RWPE2 (cell line): ENCODE data around the gene ERMARD.

Source experiments
- ATAC-seq: fragments of 200-7000 bp; cut with Tn5 transposase; 3 replicates; pipeline ENCODE4 v1.9.1; 2021; ENCODE audit warnings: low read depth
- DNase-seq: peaks from one replicate; pipeline ENCODE4 v3.0.0-alpha.2; 2020; ENCODE audit warnings: low spot score
- H3K27ac ChIP-seq: fragments of 450-650 bp; 2 replicates; pipeline ENCODE4 v1.5.1; 2017; ENCODE audit warnings: mild to moderate bottlenecking; ENCODE audit not compliant: poor library complexity, severe bottlenecking
- H3K27me3 ChIP-seq: fragments of 250-450 bp; sonication (Bioruptor Pico); 2 replicates; pipeline ENCODE4 v1.5.1; 2021; ENCODE audit warnings: mild to moderate bottlenecking, moderate library complexity; ENCODE audit not compliant: insufficient read depth, poor library complexity, severe bottlenecking
- H3K36me3 ChIP-seq: fragments of 250-450 bp; sonication (Bioruptor Pico); 2 replicates; pipeline ENCODE4 v1.5.1; 2020; ENCODE audit warnings: low read depth, mild to moderate bottlenecking, moderate library complexity
- H3K4me1 ChIP-seq: fragments of 250-450 bp; sonication (Bioruptor Pico); 2 replicates; pipeline ENCODE4 v1.5.1; 2021; ENCODE audit warnings: mild to moderate bottlenecking, moderate library complexity; ENCODE audit not compliant: insufficient read depth, poor library complexity, severe bottlenecking
- H3K4me3 ChIP-seq: fragments of 250-450 bp; sonication (Bioruptor Pico); 2 replicates; pipeline ENCODE4 v1.5.1; 2021; ENCODE audit warnings: mild to moderate bottlenecking, moderate library complexity; ENCODE audit not compliant: severe bottlenecking
- H3K9me3 ChIP-seq: fragments of 250-450 bp; sonication (Bioruptor Pico); 2 replicates; pipeline ENCODE4 v1.5.1; 2021; ENCODE audit warnings: mild to moderate bottlenecking, moderate library complexity; ENCODE audit not compliant: severe bottlenecking
- TF ChIP-seq, protein P1 (sequence below): fragments of 450-650 bp; IDR thresholded peaks from one replicate; pipeline ENCODE4 v1.5.1; 2017; ENCODE audit warnings: mild to moderate bottlenecking, moderate library complexity; ENCODE audit not compliant: poor library complexity, severe bottlenecking

ERMARD gene

DNA sequence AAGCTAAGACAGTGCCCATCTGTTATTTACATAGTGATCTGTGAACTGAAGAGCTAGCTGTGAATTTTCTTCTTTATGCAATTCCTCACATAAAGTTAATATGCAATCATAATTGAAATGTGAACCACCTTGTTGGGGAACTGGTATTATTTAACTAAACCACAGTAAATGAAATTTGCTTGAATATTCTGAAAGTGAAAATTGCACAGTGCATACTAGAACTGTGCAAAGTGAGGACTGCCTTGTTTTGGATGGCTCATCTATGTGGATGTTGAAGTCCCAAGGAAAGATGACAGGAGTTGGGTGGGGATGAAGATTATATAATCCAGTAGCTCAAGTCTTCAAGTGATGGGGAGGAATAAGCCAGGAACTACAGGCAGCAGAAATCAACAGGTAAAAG is 21.5 kb upstream of the ERMARD start:
- Histone ChIP-seq H3K4me3 (no peak overlapping the region), H3K27ac (no peak overlapping the region), H3K4me1 (no peaks in the 10 kb centered on the region), H3K36me3 (no peaks in the 10 kb centered on the region), H3K9me3 (no peaks in the 10 kb centered on the region), H3K27me3 (peaks cover 5% of the 10 kb centered on the region)
- ATAC-seq (no peak), DNase-seq (no peak)
- TF ChIP-seq, protein P1, sequence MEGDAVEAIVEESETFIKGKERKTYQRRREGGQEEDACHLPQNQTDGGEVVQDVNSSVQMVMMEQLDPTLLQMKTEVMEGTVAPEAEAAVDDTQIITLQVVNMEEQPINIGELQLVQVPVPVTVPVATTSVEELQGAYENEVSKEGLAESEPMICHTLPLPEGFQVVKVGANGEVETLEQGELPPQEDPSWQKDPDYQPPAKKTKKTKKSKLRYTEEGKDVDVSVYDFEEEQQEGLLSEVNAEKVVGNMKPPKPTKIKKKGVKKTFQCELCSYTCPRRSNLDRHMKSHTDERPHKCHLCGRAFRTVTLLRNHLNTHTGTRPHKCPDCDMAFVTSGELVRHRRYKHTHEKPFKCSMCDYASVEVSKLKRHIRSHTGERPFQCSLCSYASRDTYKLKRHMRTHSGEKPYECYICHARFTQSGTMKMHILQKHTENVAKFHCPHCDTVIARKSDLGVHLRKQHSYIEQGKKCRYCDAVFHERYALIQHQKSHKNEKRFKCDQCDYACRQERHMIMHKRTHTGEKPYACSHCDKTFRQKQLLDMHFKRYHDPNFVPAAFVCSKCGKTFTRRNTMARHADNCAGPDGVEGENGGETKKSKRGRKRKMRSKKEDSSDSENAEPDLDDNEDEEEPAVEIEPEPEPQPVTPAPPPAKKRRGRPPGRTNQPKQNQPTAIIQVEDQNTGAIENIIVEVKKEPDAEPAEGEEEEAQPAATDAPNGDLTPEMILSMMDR = no peak

DNA sequence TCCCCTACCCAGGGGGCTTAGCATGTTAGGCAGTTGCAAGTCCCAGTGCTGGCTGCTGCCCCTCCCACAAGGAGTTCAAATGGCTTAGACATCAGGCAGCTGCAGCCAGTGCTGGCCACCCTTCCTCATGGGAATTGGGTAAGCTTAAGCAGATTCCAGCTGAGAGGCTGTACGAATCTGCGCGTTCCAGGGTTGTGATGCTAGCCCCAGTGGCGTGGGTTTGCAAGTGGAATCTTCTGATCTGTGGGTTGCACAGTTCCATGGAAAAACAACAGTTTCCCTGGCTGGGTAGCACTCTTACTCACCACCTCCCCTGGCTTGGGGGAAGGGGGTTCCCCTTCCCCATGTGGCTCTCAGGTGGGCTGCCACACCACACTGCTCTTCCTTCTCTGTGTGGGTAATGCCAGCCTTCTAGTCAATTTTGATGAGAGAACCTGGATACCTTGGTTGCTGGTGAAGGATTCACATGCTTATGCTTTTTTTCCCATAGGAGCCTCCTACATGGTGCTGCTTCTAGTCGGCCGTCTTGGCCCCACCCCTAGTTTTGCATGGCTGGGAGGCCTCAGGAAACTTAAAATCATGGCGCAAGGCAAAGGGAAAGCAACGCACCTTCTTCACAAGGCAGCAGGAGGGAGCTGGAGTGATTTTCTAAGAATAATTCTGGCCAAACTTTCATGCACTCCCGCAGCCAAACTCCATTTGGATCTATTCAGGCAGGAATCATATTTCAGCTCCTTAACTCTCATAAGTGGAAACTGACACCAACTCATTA is 13.0 kb upstream of the ERMARD start:
- TF ChIP-seq, protein P1 = no peak
- Histone ChIP-seq H3K9me3 (no peaks in the 10 kb centered on the region), H3K4me3 (no peak overlapping the region), H3K36me3 (no peaks in the 10 kb centered on the region), H3K27ac (no peak overlapping the region), H3K27me3 (peaks cover 5% of the 10 kb centered on the region), H3K4me1 (no peaks in the 10 kb centered on the region)
- ATAC-seq = no peak
- DNase-seq = no peak

DNA sequence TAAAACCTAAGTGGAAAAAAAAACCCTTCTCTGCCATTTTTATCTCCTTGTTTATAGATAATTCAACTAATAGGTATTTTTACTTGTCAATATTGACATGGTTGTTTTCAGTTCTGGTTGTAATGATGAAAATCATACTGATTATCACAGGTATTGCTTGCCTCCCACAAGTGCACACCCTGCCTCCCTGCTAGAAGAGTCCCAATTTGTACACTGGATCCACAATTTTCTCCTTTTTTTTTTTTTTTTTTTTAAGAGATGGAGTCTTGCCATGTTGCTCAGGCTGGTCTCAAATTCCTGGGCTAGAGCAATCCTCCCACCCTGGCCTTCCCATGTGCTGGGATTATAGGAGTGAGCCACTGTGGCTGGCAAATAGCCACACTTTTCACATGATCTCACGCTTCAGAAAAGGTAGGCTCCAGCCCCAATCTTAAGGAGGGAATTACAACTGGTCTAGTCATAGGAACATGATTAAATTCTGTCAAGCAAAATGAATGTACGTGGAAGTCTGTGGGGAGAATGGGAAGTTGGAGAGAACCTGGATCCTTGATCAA is 12.4 kb upstream of the ERMARD start:
- TF ChIP-seq, protein P1 = no peak
- Histone ChIP-seq H3K4me1 (no peaks in the 10 kb centered on the region), H3K9me3 (no peaks in the 10 kb centered on the region), H3K27ac (no peak overlapping the region), H3K27me3 (peaks cover 4% of the 10 kb centered on the region), H3K4me3 (no peak overlapping the region), H3K36me3 (no peaks in the 10 kb centered on the region)
- DNase-seq (no peak), ATAC-seq (no peak)

DNA sequence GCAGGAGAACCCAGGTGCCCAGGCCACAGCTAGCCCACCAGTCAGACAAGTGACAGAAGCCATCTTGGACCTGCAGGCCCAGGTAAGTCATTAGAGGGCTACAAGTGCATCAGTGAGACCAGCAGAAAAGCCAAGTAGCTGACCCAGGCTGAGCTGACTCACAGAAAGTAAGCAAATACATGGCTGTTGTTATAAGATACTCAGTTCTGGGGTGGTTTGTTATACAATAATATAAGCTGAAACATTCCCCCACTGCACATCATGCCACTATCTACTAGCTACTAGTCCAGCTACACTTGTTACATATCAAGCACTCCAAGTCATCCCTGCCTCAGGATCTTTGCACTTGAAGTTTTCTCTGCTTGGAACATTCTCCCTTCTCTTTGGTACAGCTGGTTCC is 10.1 kb upstream of the ERMARD start:
- Histone ChIP-seq H3K27me3 (no peaks in the 10 kb centered on the region), H3K27ac (no peak overlapping the region), H3K9me3 (no peaks in the 10 kb centered on the region), H3K4me1 (no peaks in the 10 kb centered on the region), H3K36me3 (no peaks in the 10 kb centered on the region), H3K4me3 (no peak overlapping the region)
- TF ChIP-seq, protein P1 = no peak
- DNase-seq (no peak), ATAC-seq (no peak)

DNA sequence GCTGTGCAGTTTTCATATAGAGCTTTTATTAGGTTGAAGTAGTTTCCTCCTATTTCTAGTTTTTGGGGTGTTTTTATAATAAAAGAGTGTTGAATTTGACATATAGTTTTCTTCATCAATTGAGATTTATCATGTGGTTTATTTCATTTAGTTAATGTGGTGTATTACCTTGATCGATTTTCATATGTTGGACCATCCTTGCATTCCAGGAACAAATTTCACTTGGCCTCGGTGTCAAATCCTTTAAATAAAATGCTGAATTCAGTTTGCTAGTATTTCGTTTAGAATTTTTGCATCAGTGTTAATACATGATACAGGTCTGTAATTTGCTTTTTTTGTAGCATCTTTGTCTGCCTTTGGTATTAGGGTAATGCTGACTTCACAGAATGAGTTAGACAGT is 6.0 kb upstream of the ERMARD start:
- Histone ChIP-seq H3K4me1 (peaks cover 8% of the 10 kb centered on the region), H3K27me3 (no peaks in the 10 kb centered on the region), H3K27ac (no peak overlapping the region), H3K9me3 (no peaks in the 10 kb centered on the region), H3K4me3 (no peak overlapping the region), H3K36me3 (peaks cover 13% of the 10 kb centered on the region)
- DNase-seq (no peak), ATAC-seq (no peak)
- TF ChIP-seq, protein P1 = no peak
